Uterus (tissue), 2 donors: ENCODE data around the gene OPCML.

Experiments used
- POLR2A ChIP-seq, 2 donors: fragments of 450-650 bp; IDR thresholded peaks; one replicate each; pipeline ENCODE4 v1.6.1; 2016; ENCODE audit warnings: antibody characterized with exemption in 2 of 2, mild to moderate bottlenecking in 1 of 2, moderate library complexity in 1 of 2
- TF ChIP-seq, protein P1 (sequence below), 4 experiments: fragments of 200-600 bp in 2 of 4; fragments of 450-650 bp in 2 of 4; sonication (generic) in 2 of 4; IDR thresholded peaks; one replicate each; pipeline ENCODE4 v1.5.1; 2016 to 2019; ENCODE audit warnings: antibody characterized with exemption in 4 of 4, mild to moderate bottlenecking in 2 of 4, moderate library complexity in 1 of 4

DNA sequence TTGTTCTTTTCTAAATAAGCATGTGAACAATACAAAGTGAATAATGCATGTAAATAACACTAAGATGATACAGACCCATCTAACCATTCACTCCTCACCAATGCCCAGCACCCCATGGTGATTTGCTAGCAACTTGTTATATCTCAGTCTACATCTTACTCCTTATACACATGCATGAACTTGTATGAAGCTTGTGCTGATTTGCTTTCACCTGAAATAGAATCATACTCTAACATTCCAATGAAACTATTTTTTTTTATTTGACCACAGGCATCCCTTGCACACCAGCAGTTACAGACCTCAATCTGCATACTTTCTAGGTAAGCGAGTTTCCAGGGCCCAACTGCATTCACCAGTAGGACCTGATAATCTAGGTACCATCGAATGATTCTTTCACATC, 873.6 kb downstream of the OPCML start:
- TF ChIP-seq, protein P1, sequence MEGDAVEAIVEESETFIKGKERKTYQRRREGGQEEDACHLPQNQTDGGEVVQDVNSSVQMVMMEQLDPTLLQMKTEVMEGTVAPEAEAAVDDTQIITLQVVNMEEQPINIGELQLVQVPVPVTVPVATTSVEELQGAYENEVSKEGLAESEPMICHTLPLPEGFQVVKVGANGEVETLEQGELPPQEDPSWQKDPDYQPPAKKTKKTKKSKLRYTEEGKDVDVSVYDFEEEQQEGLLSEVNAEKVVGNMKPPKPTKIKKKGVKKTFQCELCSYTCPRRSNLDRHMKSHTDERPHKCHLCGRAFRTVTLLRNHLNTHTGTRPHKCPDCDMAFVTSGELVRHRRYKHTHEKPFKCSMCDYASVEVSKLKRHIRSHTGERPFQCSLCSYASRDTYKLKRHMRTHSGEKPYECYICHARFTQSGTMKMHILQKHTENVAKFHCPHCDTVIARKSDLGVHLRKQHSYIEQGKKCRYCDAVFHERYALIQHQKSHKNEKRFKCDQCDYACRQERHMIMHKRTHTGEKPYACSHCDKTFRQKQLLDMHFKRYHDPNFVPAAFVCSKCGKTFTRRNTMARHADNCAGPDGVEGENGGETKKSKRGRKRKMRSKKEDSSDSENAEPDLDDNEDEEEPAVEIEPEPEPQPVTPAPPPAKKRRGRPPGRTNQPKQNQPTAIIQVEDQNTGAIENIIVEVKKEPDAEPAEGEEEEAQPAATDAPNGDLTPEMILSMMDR (IDR thresholded peaks at IDR 0.05): no peak
- no peak for TF ChIP-seq POLR2A (IDR thresholded peaks at IDR 0.05)
